ENCODE data around the gene COL27A1.

- no peak for TF ChIP-seq POLR2A (IDR thresholded peaks at IDR 0.05; ENCODE audit: low read depth, low read length)
- no peak for TF ChIP-seq POLR2AphosphoS5 (IDR thresholded peaks at IDR 0.05; ENCODE audit: low read depth, low read length)
These were observed 10.8 kb downstream of the COL27A1 start for GRCh38 chr9:114166103-114166470.

Data from GM12892 (cell line).